GM12875 (cell line): ENCODE measurements around the gene PRKCA.

Experiments used
- H3K4me3 ChIP-seq: one replicate; pipeline ENCODE4 v1.5.1; 2011; ENCODE audit warnings: low read depth, low read length, control low read depth
- CTCF ChIP-seq: IDR thresholded peaks from 2 replicates; pipeline ENCODE4 v1.5.1; 2011; ENCODE audit warnings: low read depth, mild to moderate bottlenecking, control low read depth, inconsistent platforms, low read length, moderate library complexity, borderline replicate concordance; ENCODE audit not compliant: insufficient read depth

Gene PRKCA

GRCh38 chr17:66443166-66443565 lies 140.8 kb downstream of the PRKCA start:
- H3K4me3 ChIP-seq = no peak overlapping the region
- TF ChIP-seq CTCF = no peak

GRCh38 chr17:66443606-66444005 lies 141.2 kb downstream of the PRKCA start:
- TF ChIP-seq CTCF = no peak
- H3K4me3 ChIP-seq = no peak overlapping the region

GRCh38 chr17:66444031-66444430 lies 141.6 kb downstream of the PRKCA start:
- TF ChIP-seq CTCF = no peak
- H3K4me3 ChIP-seq = no peak overlapping the region

GRCh38 chr17:66445229-66445628 lies 142.8 kb downstream of the PRKCA start:
- no peak overlapping the region for H3K4me3 ChIP-seq
- TF ChIP-seq CTCF = no peak

GRCh38 chr17:66446419-66446818 lies 144.0 kb downstream of the PRKCA start:
- no peak for TF ChIP-seq CTCF
- no peak overlapping the region for H3K4me3 ChIP-seq

DNA sequence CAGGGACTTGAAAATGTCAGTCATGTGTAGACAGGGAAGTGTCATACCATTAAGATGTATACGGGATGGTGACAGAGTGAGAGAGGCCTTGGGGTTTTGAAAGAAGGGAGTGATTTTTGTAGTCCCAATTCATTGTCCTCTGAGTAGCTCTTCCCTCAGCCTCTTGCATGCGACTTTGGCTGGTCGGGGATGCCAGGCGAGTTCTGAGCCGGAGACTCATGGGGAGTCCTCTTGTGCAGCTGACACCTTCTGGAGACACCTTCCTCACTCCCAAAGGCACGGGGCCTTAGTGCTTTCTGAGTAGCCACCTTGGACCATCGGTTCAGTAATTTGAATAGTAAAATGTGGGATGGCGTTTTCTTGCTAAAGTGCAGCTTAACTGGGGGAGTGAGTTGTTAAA lies 144.7 kb downstream of the PRKCA start:
- no peak overlapping the region for H3K4me3 ChIP-seq
- no peak for TF ChIP-seq CTCF

- no peak for TF ChIP-seq CTCF
- no peak overlapping the region for H3K4me3 ChIP-seq
These were observed 145.7 kb downstream of the PRKCA start for GRCh38 chr17:66448026-66448639.
